A549 (cell line): ENCODE data around the gene NTM. TPM values are rescaled to one million over a fixed set of nuclear protein-coding genes. Genes with fewer than 3 reads are reported as not detected.

ENCODE experiments used
- ATAC-seq, 2 experiments: fragments of 200-7000 bp in 1 of 2; fragments of >200 bp in 1 of 2; cut with Nextera tagmentation in 1 of 2; cut with Tn5 transposase in 1 of 2; 3 replicates each; pipeline versions ENCODE4 v1.8.0 to v1.9.1; 2018 to 2020; ENCODE audit warnings: mild to moderate bottlenecking in 1 of 2, moderate library complexity in 1 of 2
- CTCF ChIA-PET: fragments of 300-600 bp; sonication (Branson Sonifier 250); formaldehyde crosslinking; extraction: SDS; loops from one replicate; lab custom pipeline; 2021; ENCODE audit warnings: antibody characterized with exemption, inconsistent platforms; lab: Yijun Ruan, JAX
- POLR2A ChIA-PET: fragments of 350-600 bp; formaldehyde crosslinking; extraction: SDS; loops from one replicate; lab custom pipeline; 2021; ENCODE audit warnings: antibody characterized with exemption, inconsistent platforms; lab: Yijun Ruan, JAX
- DNase-seq, 2 experiments: peaks; one replicate each; pipeline versions ENCODE4 v3.0.0 to v3.0.0-alpha.2; 2011 to 2016; ENCODE audit warnings: low read depth in 1 of 2, low spot score in 1 of 2
- FAIRE-seq: peaks from 2 replicates; lab custom pipeline; 2011; peaks lifted over from hg19 to GRCh38; lab: Jason Lieb, UNC
- H3K27ac ChIP-seq, 2 experiments: fragments of >200 bp; sonication (Bioruptor Twin); formaldehyde crosslinking; 3 replicates each; pipeline ENCODE4 v1.5.1; 2016 to 2017
- H3K4me1 ChIP-seq: fragments of >200 bp; sonication (Bioruptor Twin); formaldehyde crosslinking; 3 replicates; pipeline ENCODE4 v1.6.1; 2016
- H3K4me2 ChIP-seq: fragments of >200 bp; sonication (Bioruptor Twin); formaldehyde crosslinking; 3 replicates; pipeline ENCODE4 v1.6.1; 2016
- H3K4me3 ChIP-seq: fragments of >200 bp; sonication (Bioruptor Twin); formaldehyde crosslinking; 3 replicates; pipeline ENCODE4 v1.5.1; 2016
- H3K9me3 ChIP-seq: fragments of >200 bp; sonication (Bioruptor Twin); formaldehyde crosslinking; 3 replicates; pipeline ENCODE4 v1.6.1; 2016
- BCL3 ChIP-seq: fragments of >200 bp; sonication (Bioruptor Twin); formaldehyde crosslinking; IDR thresholded peaks from 3 replicates; pipeline ENCODE4 v1.6.1; 2016
- CBX8 ChIP-seq: fragments of 200-600 bp; sonication (generic); IDR thresholded peaks from 2 replicates; pipeline ENCODE4 v1.6.1; 2016
- CHD4 ChIP-seq: fragments of 200-600 bp; sonication (generic); IDR thresholded peaks from 2 replicates; pipeline ENCODE4 v1.6.1; 2016; ENCODE audit warnings: antibody characterized with exemption, mild to moderate bottlenecking, borderline replicate concordance
- CTCF ChIP-seq: fragments of >200 bp; sonication (Bioruptor Twin); formaldehyde crosslinking; IDR thresholded peaks from 3 replicates; pipeline ENCODE4 v1.5.1; 2016
- ELK1 ChIP-seq: fragments of 150-350 bp; IDR thresholded peaks from 2 replicates; pipeline ENCODE4 v1.6.1; 2014; ENCODE audit warnings: low read depth, mild to moderate bottlenecking, low read length
- GATA3 ChIP-seq: IDR thresholded peaks from 2 replicates; pipeline ENCODE4 v1.6.1; 2012; ENCODE audit warnings: borderline replicate concordance
- HES2 ChIP-seq: fragments of >200 bp; sonication (Bioruptor Twin); formaldehyde crosslinking; IDR thresholded peaks from 2 replicates; pipeline ENCODE4 v1.6.1; 2016
- HEYL ChIP-seq: fragments of 250-450 bp; sonication (Bioruptor Pico); IDR thresholded peaks from 2 replicates; pipeline ENCODE4 v1.8.0; 2021; ENCODE audit warnings: mild to moderate bottlenecking, moderate library complexity
- HOXB13 ChIP-seq: fragments of 250-450 bp; sonication (Bioruptor Pico); IDR thresholded peaks from 2 replicates; pipeline ENCODE4 v1.5.0; 2020; ENCODE audit warnings: low read depth, mild to moderate bottlenecking, moderate library complexity
- JUN ChIP-seq, 2 experiments: fragments of >200 bp; sonication (Bioruptor Twin); formaldehyde crosslinking; IDR thresholded peaks; 2 replicates in 1 of 2; 3 replicates in 1 of 2; pipeline ENCODE4 v1.6.1; 2016 to 2017
- KDM5A ChIP-seq: fragments of 200-600 bp; sonication (generic); IDR thresholded peaks from 2 replicates; pipeline ENCODE4 v1.6.1; 2016; ENCODE audit warnings: antibody characterized with exemption, mild to moderate bottlenecking
- NPAS2 ChIP-seq: fragments of 250-450 bp; sonication (Bioruptor Pico); IDR thresholded peaks from 2 replicates; pipeline ENCODE4 v1.8.0; 2022; ENCODE audit warnings: mild to moderate bottlenecking, moderate library complexity, borderline replicate concordance
- NR3C1 ChIP-seq: fragments of >200 bp; sonication (Bioruptor Twin); formaldehyde crosslinking; IDR thresholded peaks from 3 replicates; pipeline ENCODE4 v1.6.1; 2017
- POLR2A ChIP-seq: IDR thresholded peaks from 2 replicates; pipeline ENCODE4 v1.6.1; 2012; ENCODE audit warnings: mild to moderate bottlenecking, low read length
- POLR2AphosphoS2 ChIP-seq: conservative IDR thresholded peaks from 2 replicates; pipeline ENCODE4 v1.6.1; 2012; ENCODE audit warnings: low read length, improper control_type of control experiment, inconsistent platforms
- RCOR1 ChIP-seq: fragments of 150-350 bp; IDR thresholded peaks from 2 replicates; pipeline ENCODE4 v1.6.1; 2014; ENCODE audit warnings: antibody characterized with exemption, low read length, low read depth
- REST ChIP-seq: fragments of 200-600 bp; sonication (generic); IDR thresholded peaks from 2 replicates; pipeline ENCODE4 v1.6.1; 2016; ENCODE audit warnings: antibody characterized with exemption, mild to moderate bottlenecking, moderate library complexity
- RFX5 ChIP-seq: fragments of 450-650 bp; IDR thresholded peaks from 2 replicates; pipeline ENCODE4 v1.7.1; 2014; ENCODE audit warnings: antibody characterized with exemption, mild to moderate bottlenecking, moderate library complexity
- RNF2 ChIP-seq: fragments of 200-600 bp; sonication (generic); IDR thresholded peaks from 2 replicates; pipeline ENCODE4 v1.6.1; 2016; ENCODE audit warnings: low read depth, mild to moderate bottlenecking, antibody characterized with exemption, moderate library complexity, borderline replicate concordance
- TFCP2L1 ChIP-seq: fragments of 250-450 bp; sonication (Bioruptor Pico); IDR thresholded peaks from 2 replicates; pipeline ENCODE4 v1.5.0; 2021; ENCODE audit warnings: mild to moderate bottlenecking
- TP53 ChIP-seq: fragments of 250-450 bp; sonication (Bioruptor Pico); IDR thresholded peaks from 2 replicates; pipeline ENCODE4 v1.5.0; 2021; ENCODE audit warnings: mild to moderate bottlenecking, moderate library complexity
- ZFP36 ChIP-seq: fragments of 450-650 bp; IDR thresholded peaks from 2 replicates; pipeline ENCODE4 v1.6.1; 2014; ENCODE audit warnings: borderline replicate concordance; ENCODE audit not compliant: partially characterized antibody
- WGBS: methylation state at CpG from one replicate; pipeline ENCODE4 v1.1.6; 2017; ENCODE audit errors: missing lambda C conversion rate; 5-methylcytosine and 5-hydroxymethylcytosine counted together
- polyA minus RNA-seq: library from RNA; depleted of rRNA, polyadenylated mRNA; stranded (reverse); fragments of >200 nt; gene quantifications from 2 replicates; pipeline ENCODE4 v1.2.3, GENCODE V29; 2011; rRNA and poly(A)+ RNA removed
- polyA plus RNA-seq, 4 experiments: library from polyadenylated mRNA; depleted of rRNA in 3 of 4; stranded (reverse); fragments of >200 nt; fragmentation: RNase III in 1 of 4; extraction: RNeasy Plus Mini Kit Qiagen cat#74134 plus additional on column Dnase treatment in 1 of 4; gene quantifications; 2 replicates in 3 of 4; 3 replicates in 1 of 4; pipeline ENCODE4 v1.2.3, GENCODE V29; 2011 to 2017

NTM gene
- polyA plus RNA-seq (2011; rRNA removed) (not detected in 2 replicates), polyA plus RNA-seq (2017; fragmentation: RNase III; extraction: RNeasy Plus Mini Kit Qiagen cat#74134 plus additional on column Dnase treatment) (not detected in 3 replicates), polyA minus RNA-seq (not detected in 2 replicates)
- polyA plus RNA-seq (2012; cell fraction: cytosol; rRNA removed): not detected in 2 replicates
- not detected in 2 replicates for polyA plus RNA-seq (2012; cell fraction: nucleus; rRNA removed)

- Histone ChIP-seq H3K4me1 (no peaks in the 10 kb centered on the region), H3K4me3 (no peak within 1 kb of the TSS), H3K9me3 (no peaks in the 10 kb centered on the region), H3K27ac (no peak within 1 kb of the TSS), H3K4me2 (no peak within 1 kb of the TSS)
- DNase-seq (no peak), ATAC-seq (no peak), FAIRE-seq (no peak)
- WGBS: 16% methylated on average over 7 of the region's 7 CpGs
- TF ChIP-seq RNF2 (no peak), CTCF (no peak), POLR2AphosphoS2 (no peak), RCOR1 (no peak), HES2 (no peak), CBX8 (no peak), JUN (IDR thresholded peaks at IDR 0.05) (no peak), RFX5 (no peak), ELK1 (no peak), REST (no peak)
- CTCF ChIA-PET: no interaction called here
- POLR2A ChIA-PET: no interaction called here
Measured at GRCh38 chr11:131370090-131370751, at the start of gene NTM. TSS of gene NTM (plus strand) at chr11:131370615.

GRCh38 chr11:131324921-131325570, 45.4 kb upstream of the NTM start:
- no peaks in the 10 kb centered on the region for H3K9me3 ChIP-seq
- no peak for DNase-seq
- 17% methylated on average over 11 of the region's 11 CpGs for WGBS
- H3K27ac ChIP-seq: no peak overlapping the region
- no peaks in the 10 kb centered on the region for H3K4me1 ChIP-seq
- H3K4me3 ChIP-seq: no peak overlapping the region
- no peak for ATAC-seq
- no peak overlapping the region for H3K4me2 ChIP-seq
- FAIRE-seq: no peak
- ChIA-PET CTCF (no interaction called here), POLR2A (no interaction called here)
- TF ChIP-seq CHD4 (no peak), GATA3 (no peak), POLR2AphosphoS2 (no peak), HEYL (CRISPR knock-in tag) (no peak), RNF2 (no peak), POLR2A (no peak)

- ChIA-PET POLR2A (no interaction called here), CTCF (no interaction called here)
- Histone ChIP-seq H3K9me3 (no peaks in the 10 kb centered on the region), H3K27ac (no peak overlapping the region), H3K4me1 (no peaks in the 10 kb centered on the region), H3K4me3 (no peak overlapping the region)
- ATAC-seq (no peak), DNase-seq (no peak), FAIRE-seq (no peak)
- WGBS: 0% methylated on average over 3 of the region's 4 CpGs
- TF ChIP-seq NPAS2 (CRISPR knock-in tag): no peak
- no peak for TF ChIP-seq NR3C1
- no peak for TF ChIP-seq GATA3
- no peak for TF ChIP-seq KDM5A
- no peak for TF ChIP-seq TP53
- no peak for TF ChIP-seq HES2
- TF ChIP-seq TFCP2L1 (CRISPR knock-in tag): no peak
- TF ChIP-seq HOXB13 (CRISPR knock-in tag): no peak
- TF ChIP-seq ZFP36: no peak
- no peak for TF ChIP-seq BCL3
- TF ChIP-seq, all 56 proteins: peak for 0
- no peak overlapping the region for H3K4me2 ChIP-seq
Measured at GRCh38 chr11:131326829-131327228, 43.6 kb upstream of the NTM start.
